WTC11 (cell line): ENCODE data around the gene ADAT2. TPM values are rescaled to one million over a fixed set of nuclear protein-coding genes. Genes with fewer than 3 reads are reported as not detected.

ENCODE experiments used
- ATAC-seq: fragments of 200-7000 bp; cut with Tn5 transposase; 2 replicates; pipeline ENCODE4 v1.10.0; 2021; ENCODE audit warnings: mild to moderate bottlenecking, moderate library complexity
- CTCF ChIA-PET: fragments of 300-600 bp; sonication (Branson Sonifier 250); formaldehyde crosslinking; loops from one replicate; lab custom pipeline; 2021; ENCODE audit warnings: antibody characterized with exemption; lab: Charles Lee
- POLR2A ChIA-PET: fragments of 350-600 bp; sonication (Branson Sonifier 250); formaldehyde crosslinking; loops from one replicate; lab custom pipeline; 2021; ENCODE audit warnings: antibody characterized with exemption; lab: Charles Lee
- DNase-seq: peaks from one replicate; pipeline ENCODE4 v3.0.0; 2021; ENCODE audit warnings: low spot score
- H3K27ac Mint-ChIP-seq: 2 replicates; pipeline ENCODE4 v1.8.0; 2021; ENCODE audit warnings: mixed read lengths
- H3K27me3 Mint-ChIP-seq: 2 replicates; pipeline ENCODE4 v1.8.0; 2021; ENCODE audit warnings: low read depth, mild to moderate bottlenecking, moderate library complexity, mixed read lengths
- H3K36me3 Mint-ChIP-seq: 2 replicates; pipeline ENCODE4 v1.8.0; 2021; ENCODE audit warnings: mixed read lengths
- H3K4me1 Mint-ChIP-seq: 2 replicates; pipeline ENCODE4 v1.8.0; 2022; ENCODE audit warnings: mixed read lengths
- H3K4me3 Mint-ChIP-seq: 2 replicates; pipeline ENCODE4 v1.8.0; 2021; ENCODE audit warnings: mild to moderate bottlenecking, moderate library complexity, mixed read lengths
- H3K9me3 Mint-ChIP-seq: 2 replicates; pipeline ENCODE4 v1.8.0; 2021; ENCODE audit warnings: mixed read lengths
- ATF6 ChIP-seq: sonication (generic); formaldehyde crosslinking; IDR thresholded peaks from 2 replicates; pipeline ENCODE4 v1.8.1; 2023; ENCODE audit warnings: mild to moderate bottlenecking, missing genetic modification reagents
- CREM ChIP-seq: sonication (generic); formaldehyde crosslinking; IDR thresholded peaks from 2 replicates; pipeline ENCODE4 v1.8.1; 2022; ENCODE audit warnings: mild to moderate bottlenecking, missing genetic modification reagents, moderate library complexity
- E2F1 ChIP-seq: sonication (generic); formaldehyde crosslinking; IDR thresholded peaks from 2 replicates; pipeline ENCODE4 v1.8.0; 2022; ENCODE audit warnings: mild to moderate bottlenecking, missing genetic modification reagents
- ESRRA ChIP-seq: sonication (generic); formaldehyde crosslinking; IDR thresholded peaks from 2 replicates; pipeline ENCODE4 v1.8.1; 2022; ENCODE audit warnings: mild to moderate bottlenecking, missing genetic modification reagents, borderline replicate concordance
- ETV6 ChIP-seq: sonication (generic); formaldehyde crosslinking; IDR thresholded peaks from 2 replicates; pipeline ENCODE4 v1.8.1; 2022; ENCODE audit warnings: mild to moderate bottlenecking, missing genetic modification reagents
- FOXJ3 ChIP-seq: sonication (generic); formaldehyde crosslinking; IDR thresholded peaks from 2 replicates; pipeline ENCODE4 v1.9.0; 2021; ENCODE audit warnings: missing genetic modification reagents, mild to moderate bottlenecking, borderline replicate concordance
- FOXK1 ChIP-seq: sonication (generic); formaldehyde crosslinking; IDR thresholded peaks from 2 replicates; pipeline ENCODE4 v1.8.0; 2022; ENCODE audit warnings: mild to moderate bottlenecking, moderate library complexity, missing genetic modification reagents
- IRF2 ChIP-seq: sonication (generic); formaldehyde crosslinking; IDR thresholded peaks from 2 replicates; pipeline ENCODE4 v1.8.0; 2022; ENCODE audit warnings: low read depth, missing genetic modification reagents, borderline replicate concordance
- MAX ChIP-seq: sonication (generic); formaldehyde crosslinking; IDR thresholded peaks from 2 replicates; pipeline ENCODE4 v1.8.0; 2022; ENCODE audit warnings: mild to moderate bottlenecking, missing genetic modification reagents
- NFYB ChIP-seq: sonication (generic); formaldehyde crosslinking; conservative IDR thresholded peaks from 2 replicates; pipeline ENCODE4 v1.8.0; 2022; ENCODE audit warnings: low read depth, missing genetic modification reagents
- NR1H2 ChIP-seq: sonication (generic); formaldehyde crosslinking; IDR thresholded peaks from 2 replicates; pipeline ENCODE4 v1.9.0; 2021; ENCODE audit warnings: mild to moderate bottlenecking, moderate library complexity, missing genetic modification reagents
- NR3C1 ChIP-seq: sonication (generic); formaldehyde crosslinking; conservative IDR thresholded peaks from 2 replicates; pipeline ENCODE4 v1.8.1; 2023; ENCODE audit warnings: low read depth, mild to moderate bottlenecking, missing genetic modification reagents
- PREB ChIP-seq: sonication (generic); formaldehyde crosslinking; IDR thresholded peaks from 2 replicates; pipeline ENCODE4 v1.8.1; 2022; ENCODE audit warnings: mild to moderate bottlenecking, missing genetic modification reagents, moderate library complexity, borderline replicate concordance
- SOX15 ChIP-seq: fragments of 250-450 bp; sonication (Bioruptor Pico); IDR thresholded peaks from 2 replicates; pipeline ENCODE4 v1.9.0; 2021; ENCODE audit warnings: mild to moderate bottlenecking
- TCF7 ChIP-seq: sonication (generic); formaldehyde crosslinking; IDR thresholded peaks from 2 replicates; pipeline ENCODE4 v1.8.0; 2022; ENCODE audit warnings: mild to moderate bottlenecking, low read depth, missing genetic modification reagents, moderate library complexity
- USF1 ChIP-seq: sonication (generic); formaldehyde crosslinking; IDR thresholded peaks from 2 replicates; pipeline ENCODE4 v1.8.0; 2022; ENCODE audit warnings: mild to moderate bottlenecking, missing genetic modification reagents
- ZNF281 ChIP-seq: sonication (generic); formaldehyde crosslinking; IDR thresholded peaks from 2 replicates; pipeline ENCODE4 v1.8.0; 2023; ENCODE audit warnings: mild to moderate bottlenecking, missing genetic modification reagents
- total RNA-seq: library from RNA; stranded (reverse); gene quantifications from 3 replicates; pipeline ENCODE4 v1.2.3, GENCODE V29; 2021
- TF ChIP-seq, protein P1 (sequence below): fragments of 250-450 bp; sonication (Bioruptor Pico); IDR thresholded peaks from 2 replicates; pipeline ENCODE4 v1.8.0; 2021; ENCODE audit warnings: mild to moderate bottlenecking
- TF ChIP-seq, protein P2 (sequence below): sonication (generic); formaldehyde crosslinking; conservative IDR thresholded peaks from 2 replicates; pipeline ENCODE4 v1.8.1; 2022; ENCODE audit warnings: mild to moderate bottlenecking, missing genetic modification reagents
- TF ChIP-seq, protein P3 (sequence below): sonication (generic); formaldehyde crosslinking; IDR thresholded peaks from 2 replicates; pipeline ENCODE4 v1.8.0; 2022; ENCODE audit warnings: missing genetic modification reagents

ADAT2 gene
- total RNA-seq, 1 experiment from 2014 or later = 13.3 TPM

- Mint-ChIP-seq H3K27me3 (no peaks in the 10 kb centered on the region), H3K4me1 (peaks cover 34% of the 10 kb centered on the region), H3K4me3 (no peak overlapping the region), H3K36me3 (no peaks in the 10 kb centered on the region), H3K9me3 (no peaks in the 10 kb centered on the region), H3K27ac (no peak overlapping the region)
- DNase-seq = no peak
- no peak for TF ChIP-seq SOX15 (CRISPR knock-in tag)
- no peak for TF ChIP-seq FOXJ3 (CRISPR knock-in tag)
- TF ChIP-seq ESRRA (CRISPR knock-in tag) = no peak
- no peak for TF ChIP-seq ETV6 (CRISPR knock-in tag)
- TF ChIP-seq FOXK1 (CRISPR knock-in tag) = no peak
- TF ChIP-seq, protein P1, sequence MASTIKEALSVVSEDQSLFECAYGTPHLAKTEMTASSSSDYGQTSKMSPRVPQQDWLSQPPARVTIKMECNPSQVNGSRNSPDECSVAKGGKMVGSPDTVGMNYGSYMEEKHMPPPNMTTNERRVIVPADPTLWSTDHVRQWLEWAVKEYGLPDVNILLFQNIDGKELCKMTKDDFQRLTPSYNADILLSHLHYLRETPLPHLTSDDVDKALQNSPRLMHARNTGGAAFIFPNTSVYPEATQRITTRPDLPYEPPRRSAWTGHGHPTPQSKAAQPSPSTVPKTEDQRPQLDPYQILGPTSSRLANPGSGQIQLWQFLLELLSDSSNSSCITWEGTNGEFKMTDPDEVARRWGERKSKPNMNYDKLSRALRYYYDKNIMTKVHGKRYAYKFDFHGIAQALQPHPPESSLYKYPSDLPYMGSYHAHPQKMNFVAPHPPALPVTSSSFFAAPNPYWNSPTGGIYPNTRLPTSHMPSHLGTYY (CRISPR knock-in tag) = no peak
- TF ChIP-seq PREB (CRISPR knock-in tag) = no peak
- TF ChIP-seq IRF2 (CRISPR knock-in tag) = no peak
- no peak for TF ChIP-seq CREM
- no peak for TF ChIP-seq NR3C1 (CRISPR knock-in tag)
- no peak for TF ChIP-seq ZNF281 (CRISPR knock-in tag)
- TF ChIP-seq TCF7 (CRISPR knock-in tag) = no peak
- no peak for TF ChIP-seq ATF6 (CRISPR knock-in tag)
- TF ChIP-seq USF1 = no peak
- TF ChIP-seq, protein P2, sequence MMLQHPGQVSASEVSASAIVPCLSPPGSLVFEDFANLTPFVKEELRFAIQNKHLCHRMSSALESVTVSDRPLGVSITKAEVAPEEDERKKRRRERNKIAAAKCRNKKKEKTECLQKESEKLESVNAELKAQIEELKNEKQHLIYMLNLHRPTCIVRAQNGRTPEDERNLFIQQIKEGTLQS (CRISPR knock-in tag) = no peak
- TF ChIP-seq NR1H2 (CRISPR knock-in tag) = no peak
- no peak for TF ChIP-seq MAX (CRISPR knock-in tag)
- ChIA-PET POLR2A (no interaction called here), CTCF (interaction anchor here (1.1 to 1.8 kb wide), 2 partner anchors 62 to 167 kb away, joined by 4 to 6 read pairs; no protein-coding TSS in a partner anchor)
- no peak for ATAC-seq
These were observed 50.7 kb downstream of the ADAT2 start for GRCh38 chr6:143399775-143400174.

- H3K36me3 Mint-ChIP-seq = no peaks in the 10 kb centered on the region
- H3K27me3 Mint-ChIP-seq = no peaks in the 10 kb centered on the region
- ATAC-seq (no peak), DNase-seq (no peak)
- H3K4me3 Mint-ChIP-seq = no peak overlapping the region
- peaks cover 38% of the 10 kb centered on the region for H3K4me1 Mint-ChIP-seq
- no peak overlapping the region for H3K27ac Mint-ChIP-seq
- CTCF ChIA-PET = interaction anchor here (1.1 to 1.5 kb wide), 2 partner anchors 28 to 62 kb away, joined by 3 to 4 read pairs; no protein-coding TSS in a partner anchor
- no peaks in the 10 kb centered on the region for H3K9me3 Mint-ChIP-seq
- POLR2A ChIA-PET = no interaction called here
- TF ChIP-seq E2F1 (CRISPR knock-in tag) (no peak), USF1 (no peak), NFYB (no peak)
- TF ChIP-seq, protein P3, sequence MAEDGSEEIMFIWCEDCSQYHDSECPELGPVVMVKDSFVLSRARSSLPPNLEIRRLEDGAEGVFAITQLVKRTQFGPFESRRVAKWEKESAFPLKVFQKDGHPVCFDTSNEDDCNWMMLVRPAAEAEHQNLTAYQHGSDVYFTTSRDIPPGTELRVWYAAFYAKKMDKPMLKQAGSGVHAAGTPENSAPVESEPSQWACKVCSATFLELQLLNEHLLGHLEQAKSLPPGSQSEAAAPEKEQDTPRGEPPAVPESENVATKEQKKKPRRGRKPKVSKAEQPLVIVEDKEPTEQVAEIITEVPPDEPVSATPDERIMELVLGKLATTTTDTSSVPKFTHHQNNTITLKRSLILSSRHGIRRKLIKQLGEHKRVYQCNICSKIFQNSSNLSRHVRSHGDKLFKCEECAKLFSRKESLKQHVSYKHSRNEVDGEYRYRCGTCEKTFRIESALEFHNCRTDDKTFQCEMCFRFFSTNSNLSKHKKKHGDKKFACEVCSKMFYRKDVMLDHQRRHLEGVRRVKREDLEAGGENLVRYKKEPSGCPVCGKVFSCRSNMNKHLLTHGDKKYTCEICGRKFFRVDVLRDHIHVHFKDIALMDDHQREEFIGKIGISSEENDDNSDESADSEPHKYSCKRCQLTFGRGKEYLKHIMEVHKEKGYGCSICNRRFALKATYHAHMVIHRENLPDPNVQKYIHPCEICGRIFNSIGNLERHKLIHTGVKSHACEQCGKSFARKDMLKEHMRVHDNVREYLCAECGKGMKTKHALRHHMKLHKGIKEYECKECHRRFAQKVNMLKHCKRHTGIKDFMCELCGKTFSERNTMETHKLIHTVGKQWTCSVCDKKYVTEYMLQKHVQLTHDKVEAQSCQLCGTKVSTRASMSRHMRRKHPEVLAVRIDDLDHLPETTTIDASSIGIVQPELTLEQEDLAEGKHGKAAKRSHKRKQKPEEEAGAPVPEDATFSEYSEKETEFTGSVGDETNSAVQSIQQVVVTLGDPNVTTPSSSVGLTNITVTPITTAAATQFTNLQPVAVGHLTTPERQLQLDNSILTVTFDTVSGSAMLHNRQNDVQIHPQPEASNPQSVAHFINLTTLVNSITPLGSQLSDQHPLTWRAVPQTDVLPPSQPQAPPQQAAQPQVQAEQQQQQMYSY (CRISPR knock-in tag) = no peak
These were observed 51.3 kb downstream of the ADAT2 start for GRCh38 chr6:143399176-143399575.
